SK-N-MC (cell line): ENCODE data around the gene GABRA5.
A peak's percentile ranks its signal among the peaks of the same experiment; 100 is the strongest.

Source experiments
- DNase-seq: peaks from one replicate; pipeline ENCODE4 v3.0.0-alpha.2; 2011; ENCODE audit warnings: low read depth, low spot score
- H3K27ac ChIP-seq: fragments of 200-600 bp; sonication (generic); 2 replicates; pipeline ENCODE4 v1.5.1; 2016; ENCODE audit warnings: mixed run types
- H3K36me3 ChIP-seq: fragments of 200-600 bp; sonication (generic); 2 replicates; pipeline ENCODE4 v1.6.1; 2017; ENCODE audit warnings: antibody characterized with exemption, low read length, mixed read lengths; ENCODE audit not compliant: insufficient read depth
- H3K4me3 ChIP-seq: fragments of 200-600 bp; sonication (generic); 2 replicates; pipeline ENCODE4 v1.5.1; 2016
- H3K9ac ChIP-seq: fragments of 200-600 bp; sonication (generic); 2 replicates; pipeline ENCODE4 v1.8.0; 2017; ENCODE audit warnings: mixed run types, mixed read lengths; ENCODE audit not compliant: insufficient read length
- H3K9me3 ChIP-seq: fragments of 200-600 bp; sonication (generic); 2 replicates; pipeline ENCODE4 v1.6.1; 2017; ENCODE audit warnings: low read depth, mild to moderate bottlenecking, antibody characterized with exemption, low read length, moderate library complexity, mixed read lengths
- EZH2 ChIP-seq: fragments of 200-600 bp; sonication (generic); IDR thresholded peaks from one replicate; pipeline ENCODE4 v1.6.1; 2017; ENCODE audit warnings: antibody characterized with exemption
- FOXP2 ChIP-seq: optimal IDR thresholded peaks from 2 replicates; pipeline ENCODE3; 2011; ENCODE audit warnings: mild to moderate bottlenecking, moderate library complexity; ENCODE audit not compliant: insufficient read depth; ENCODE audit errors: extremely low read length, control extremely low read depth
- POLR2AphosphoS5 ChIP-seq: IDR thresholded peaks from 2 replicates; pipeline ENCODE4 v1.6.1; 2012; ENCODE audit warnings: mild to moderate bottlenecking, low read depth, low read length, borderline replicate concordance

Gene GABRA5

DNA sequence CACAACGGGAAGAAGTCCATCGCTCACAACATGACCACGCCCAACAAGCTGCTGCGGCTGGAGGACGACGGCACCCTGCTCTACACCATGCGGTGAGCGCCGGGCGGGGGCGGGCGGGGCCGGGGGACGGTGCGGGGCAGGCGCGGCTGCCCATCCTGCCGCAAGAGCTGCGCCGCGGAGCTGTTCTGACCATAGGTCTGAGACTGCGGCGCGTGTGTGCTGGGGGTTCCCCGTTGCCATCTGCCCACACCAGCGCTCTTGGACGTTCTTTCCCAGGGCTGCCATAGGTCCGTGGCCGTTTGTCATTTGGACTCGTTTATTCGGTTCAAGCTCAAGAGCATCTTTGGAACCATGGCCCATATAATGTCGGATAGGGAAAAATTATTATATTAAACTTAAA lies 16.6 kb downstream of the GABRA5 start:
- Histone ChIP-seq H3K9me3 (no peaks in the 10 kb centered on the region), H3K36me3 (no peaks in the 10 kb centered on the region), H3K9ac (no peak overlapping the region), H3K27ac (no peak overlapping the region), H3K4me3 (no peak overlapping the region)
- TF ChIP-seq POLR2AphosphoS5 (no peak), FOXP2 (no peak), EZH2 (no peak)
- DNase-seq = no peak

DNA sequence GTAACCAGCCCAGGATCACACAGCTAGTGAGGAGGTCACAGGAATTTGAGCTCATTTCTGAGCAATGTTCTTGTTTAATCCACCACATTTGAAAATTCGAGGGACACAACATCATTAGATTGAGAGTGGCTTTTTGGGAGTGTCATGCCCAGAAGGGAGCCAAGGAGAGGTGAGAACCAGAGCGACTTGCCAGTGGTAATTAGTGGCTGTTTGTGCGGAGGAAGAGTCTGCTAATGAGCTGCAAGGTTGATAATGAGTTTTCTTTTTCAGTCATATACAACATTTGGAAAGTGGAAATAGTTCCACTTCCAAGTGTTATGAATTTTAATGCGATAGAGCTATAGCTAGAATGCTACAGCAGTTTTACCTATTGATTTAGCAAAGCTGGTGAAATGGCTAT lies 19.7 kb downstream of the GABRA5 start:
- Histone ChIP-seq H3K27ac (no peak overlapping the region), H3K4me3 (no peak overlapping the region), H3K9me3 (no peaks in the 10 kb centered on the region), H3K9ac (no peak overlapping the region), H3K36me3 (no peaks in the 10 kb centered on the region)
- no peak for DNase-seq
- no peak for TF ChIP-seq POLR2AphosphoS5
- TF ChIP-seq FOXP2 = no peak
- TF ChIP-seq EZH2 = no peak

DNA sequence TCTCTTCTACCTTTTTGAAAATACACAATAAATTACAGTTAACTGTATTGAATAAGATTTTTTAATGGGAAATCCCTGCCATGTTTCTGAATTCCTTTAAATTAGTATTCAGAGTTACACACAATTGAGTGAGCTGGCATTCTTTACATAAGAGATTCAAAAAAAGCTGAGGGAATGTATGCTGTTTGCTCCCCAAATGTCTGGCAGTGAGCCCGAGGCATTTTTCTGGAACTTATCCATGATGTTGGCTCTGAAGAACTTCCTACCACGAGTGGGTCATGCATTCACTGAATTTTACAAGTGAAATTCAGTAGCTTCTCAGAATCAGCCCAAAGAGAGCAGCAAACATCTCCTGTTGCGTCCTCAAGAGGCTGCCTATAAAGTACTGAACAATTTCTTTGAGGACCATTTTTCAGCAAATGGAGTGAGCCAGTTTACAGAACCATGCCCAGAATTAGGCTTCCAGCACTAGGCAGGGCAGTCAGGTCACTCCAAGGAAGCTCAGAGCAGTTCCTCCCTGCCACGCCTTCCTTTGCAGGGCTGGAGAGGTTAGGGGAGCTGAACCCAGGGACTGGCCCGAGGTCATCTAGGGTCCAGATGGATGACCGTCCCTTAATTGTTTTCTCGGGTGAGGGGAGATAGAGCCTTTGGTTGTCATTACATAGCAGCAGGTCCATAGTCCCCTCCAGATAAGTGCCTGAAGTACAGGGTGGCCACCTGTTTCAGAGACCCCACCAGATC lies 21.2 kb downstream of the GABRA5 start:
- no peak overlapping the region for H3K9ac ChIP-seq
- no peaks in the 10 kb centered on the region for H3K9me3 ChIP-seq
- no peak overlapping the region for H3K4me3 ChIP-seq
- no peak overlapping the region for H3K27ac ChIP-seq
- DNase-seq = no peak
- no peak for TF ChIP-seq FOXP2
- no peak for TF ChIP-seq POLR2AphosphoS5
- TF ChIP-seq EZH2 = no peak
- no peaks in the 10 kb centered on the region for H3K36me3 ChIP-seq

DNA sequence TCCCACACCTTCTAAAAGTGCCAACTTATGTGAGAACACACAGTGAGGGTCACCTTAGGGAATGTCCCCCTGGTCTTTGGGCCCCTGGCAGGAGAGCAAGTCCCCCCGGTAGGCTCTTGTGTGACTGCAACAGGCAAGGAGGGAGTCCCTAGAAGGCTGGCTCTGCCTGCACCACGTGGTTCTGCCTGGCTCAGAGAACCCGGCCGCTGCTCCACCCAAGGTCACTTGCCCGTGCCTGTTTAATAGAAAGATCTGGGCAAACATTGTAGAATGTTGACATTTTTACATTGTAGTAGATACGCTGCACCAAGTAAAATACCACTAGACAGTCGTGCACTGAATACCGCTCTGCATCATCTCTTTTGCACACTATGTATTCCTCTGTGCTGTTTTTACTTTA lies 21.9 kb downstream of the GABRA5 start:
- Histone ChIP-seq H3K9me3 (no peaks in the 10 kb centered on the region), H3K4me3 (no peak overlapping the region), H3K36me3 (no peaks in the 10 kb centered on the region), H3K27ac (no peak overlapping the region), H3K9ac (no peak overlapping the region)
- no peak for DNase-seq
- TF ChIP-seq FOXP2 (no peak), EZH2 (no peak), POLR2AphosphoS5 (no peak)

DNA sequence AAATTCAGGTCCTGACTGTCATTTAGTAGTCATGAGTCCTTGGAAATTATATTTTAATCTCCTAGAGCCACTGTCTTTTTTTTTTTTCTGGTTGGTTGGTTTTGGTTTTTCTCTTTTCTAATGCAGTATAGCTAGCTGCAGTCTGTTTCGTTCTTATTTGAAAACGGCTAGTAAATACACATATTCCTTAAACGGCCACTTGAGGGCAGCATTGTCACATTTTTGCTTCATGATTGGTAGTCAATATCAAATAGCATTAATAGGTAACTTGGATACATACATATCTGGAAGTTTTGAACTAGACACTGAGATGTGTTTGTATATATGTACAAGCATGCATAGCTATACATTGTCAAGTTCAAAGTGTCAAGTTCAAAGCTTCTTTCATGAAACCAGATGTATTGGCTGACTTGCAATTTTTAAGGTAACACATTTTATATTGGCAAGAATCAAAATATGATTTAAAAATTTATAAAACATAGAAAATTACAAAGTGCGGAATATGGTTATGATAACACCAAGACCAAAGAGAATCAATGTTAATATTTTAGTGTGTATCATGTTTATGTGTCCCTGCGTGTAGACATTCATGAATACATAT lies 22.5 kb downstream of the GABRA5 start:
- no peak overlapping the region for H3K9ac ChIP-seq
- no peaks in the 10 kb centered on the region for H3K9me3 ChIP-seq
- no peak overlapping the region for H3K4me3 ChIP-seq
- no peaks in the 10 kb centered on the region for H3K36me3 ChIP-seq
- TF ChIP-seq POLR2AphosphoS5 (no peak), EZH2 (no peak), FOXP2 (no peak)
- peak; percentile 61 for DNase-seq
- no peak overlapping the region for H3K27ac ChIP-seq

DNA sequence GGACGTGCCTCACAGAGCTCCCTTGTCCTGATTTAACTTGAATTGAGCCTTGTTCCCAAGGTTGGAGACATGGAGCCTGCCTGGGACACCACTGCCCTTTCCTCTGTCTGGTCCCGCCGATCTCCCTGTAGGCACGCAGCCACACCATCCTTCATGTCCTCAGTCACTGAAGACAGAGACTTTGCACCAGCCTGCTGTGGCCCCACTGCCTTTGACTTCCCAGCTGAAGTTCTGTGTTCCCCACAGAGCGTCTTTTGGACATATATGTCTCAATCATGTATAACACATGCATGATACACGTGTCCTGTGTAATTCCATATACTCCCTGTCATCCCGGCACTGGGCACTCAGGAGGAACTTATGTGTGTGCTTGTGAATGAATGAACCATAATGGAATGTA lies 23.6 kb downstream of the GABRA5 start:
- Histone ChIP-seq H3K9me3 (no peaks in the 10 kb centered on the region), H3K9ac (no peak overlapping the region), H3K4me3 (no peak overlapping the region), H3K27ac (no peak overlapping the region), H3K36me3 (no peaks in the 10 kb centered on the region)
- TF ChIP-seq FOXP2 = no peak
- no peak for TF ChIP-seq POLR2AphosphoS5
- TF ChIP-seq EZH2 = no peak
- no peak for DNase-seq

DNA sequence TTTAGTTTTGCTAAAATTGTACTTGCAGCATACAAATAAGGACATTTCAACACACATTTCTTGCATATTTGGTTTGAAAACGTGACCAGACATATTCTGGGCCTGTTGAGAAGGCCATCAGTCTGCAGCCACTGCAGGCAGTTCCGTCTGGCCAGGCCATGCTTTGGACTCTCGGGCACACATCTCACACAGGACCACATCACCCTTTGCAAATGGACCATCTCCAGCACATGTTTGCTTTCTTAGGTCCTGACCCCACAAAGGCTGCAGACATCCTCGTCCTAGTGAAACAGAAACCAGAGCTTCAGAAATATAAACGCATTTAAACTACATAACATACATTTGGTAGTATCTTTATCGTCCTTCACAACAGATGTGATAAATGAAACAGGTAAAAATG lies 24.1 kb downstream of the GABRA5 start:
- no peak for DNase-seq
- H3K4me3 ChIP-seq = no peak overlapping the region
- H3K9ac ChIP-seq = no peak overlapping the region
- no peak overlapping the region for H3K27ac ChIP-seq
- H3K9me3 ChIP-seq = no peaks in the 10 kb centered on the region
- TF ChIP-seq POLR2AphosphoS5 (no peak), FOXP2 (no peak), EZH2 (no peak)
- H3K36me3 ChIP-seq = no peaks in the 10 kb centered on the region

DNA sequence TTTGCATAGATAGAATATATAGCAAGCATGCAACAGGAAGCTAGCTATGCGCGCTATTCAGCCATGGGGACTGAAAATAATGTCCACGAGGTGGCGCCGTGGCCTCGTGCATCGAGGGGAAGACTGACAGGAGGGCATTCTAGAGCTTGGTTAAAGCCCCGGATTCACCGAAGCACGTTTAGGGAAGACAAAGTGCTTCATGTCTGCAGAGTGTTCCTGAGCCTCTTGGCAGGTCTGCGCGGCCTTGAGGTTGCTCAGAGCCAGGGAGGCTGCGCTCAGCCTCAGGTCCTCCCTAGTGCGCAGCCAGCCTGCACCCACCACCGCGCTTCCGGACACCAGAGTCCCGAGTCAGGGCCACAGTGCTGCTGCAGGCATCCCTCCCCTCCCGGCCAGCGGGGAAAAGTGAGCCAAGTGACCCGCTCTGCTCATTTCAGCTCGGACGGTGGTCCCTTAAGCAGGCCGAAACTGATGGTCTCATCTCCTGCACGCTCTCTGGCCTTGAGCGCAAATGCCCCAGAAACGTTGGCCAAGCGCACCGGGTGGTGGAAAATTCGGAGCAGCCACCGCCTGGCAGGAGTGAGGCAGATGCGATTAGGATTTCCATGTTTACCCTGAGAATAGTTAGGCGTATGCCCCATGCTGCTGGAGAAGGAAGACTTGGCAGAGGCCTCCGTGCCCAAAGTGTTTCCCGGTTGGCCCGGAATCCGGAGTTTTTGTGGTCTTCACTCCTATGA lies 24.8 kb downstream of the GABRA5 start:
- no peak overlapping the region for H3K4me3 ChIP-seq
- H3K9me3 ChIP-seq = no peaks in the 10 kb centered on the region
- TF ChIP-seq POLR2AphosphoS5 = no peak
- no peaks in the 10 kb centered on the region for H3K36me3 ChIP-seq
- no peak overlapping the region for H3K27ac ChIP-seq
- H3K9ac ChIP-seq = no peak overlapping the region
- peak; percentile 20 for DNase-seq

DNA sequence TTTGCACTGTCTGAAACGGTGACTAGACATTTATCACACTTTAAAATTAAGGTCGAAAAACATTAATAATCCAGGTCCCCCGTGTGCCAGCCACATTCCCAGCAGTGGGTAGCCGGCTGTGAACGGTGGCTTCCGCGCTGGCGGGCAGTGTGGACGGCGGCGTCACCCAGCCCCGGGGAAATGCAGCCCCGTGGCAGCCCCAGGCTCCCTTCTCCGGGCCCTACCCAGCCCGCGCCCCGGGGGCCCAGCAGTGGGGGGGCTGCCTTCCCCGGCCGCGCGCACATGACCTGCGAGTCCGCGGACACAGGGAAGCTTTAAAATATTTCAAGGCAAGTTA lies 25.3 kb downstream of the GABRA5 start:
- Histone ChIP-seq H3K36me3 (no peaks in the 10 kb centered on the region), H3K9ac (no peak overlapping the region), H3K4me3 (no peak overlapping the region), H3K9me3 (no peaks in the 10 kb centered on the region), H3K27ac (no peak overlapping the region)
- no peak for TF ChIP-seq EZH2
- no peak for TF ChIP-seq POLR2AphosphoS5
- no peak for TF ChIP-seq FOXP2
- no peak for DNase-seq
